Inflammatory macrophage treated with lipopolysaccharide for 4 hours (primary cell): Measurements from ENCODE around the gene MAPK1.
"Not testable (repeated sequence)": the region's sequence is repeated elsewhere in the genome, so short reads cannot be mapped to it uniquely, and the experiment has no call there.

Experiments
- DNase-seq: peaks from one replicate; pipeline ENCODE4 v3.0.0-alpha.2; 2020

MAPK1 gene

GRCh38 chr22:21745948-21746347 lies 121.5 kb downstream of the MAPK1 start:
- DNase-seq: no peak

- not testable (repeated sequence) for DNase-seq
These were observed 122.5 kb downstream of the MAPK1 start for GRCh38 chr22:21744917-21745316.

- no peak for DNase-seq
These were observed 125.7 kb downstream of the MAPK1 start for GRCh38 chr22:21741790-21742189.

GRCh38 chr22:21741059-21741458 lies 126.4 kb downstream of the MAPK1 start:
- DNase-seq: no peak

- DNase-seq: no peak
These were observed 127.5 kb downstream of the MAPK1 start for GRCh38 chr22:21739828-21740377.

- DNase-seq: no peak
These were observed 128.5 kb downstream of the MAPK1 start for GRCh38 chr22:21738966-21739365.

GRCh38 chr22:21738081-21738480 lies 129.4 kb downstream of the MAPK1 start:
- DNase-seq: no peak

- DNase-seq: no peak
These were observed 130.5 kb downstream of the MAPK1 start for GRCh38 chr22:21736948-21737347.

GRCh38 chr22:21736084-21736642 lies 131.3 kb downstream of the MAPK1 start:
- DNase-seq: no peak

GRCh38 chr22:21735200-21736083 lies 132.0 kb downstream of the MAPK1 start, which contains the start of gene YPEL1:
YPEL1 (minus strand) TSS chr22:21735794; CDS start chr22:21710744, 25,050 bp downstream.
- peak; percentile 98 for DNase-seq

- DNase-seq: peak; percentile 41
These were observed 132.8 kb downstream of the MAPK1 start for GRCh38 chr22:21734540-21735199.

GRCh38 chr22:21731503-21731902 lies 135.9 kb downstream of the MAPK1 start:
- DNase-seq: no peak

GRCh38 chr22:21730535-21731308 lies 136.7 kb downstream of the MAPK1 start:
- no peak for DNase-seq

GRCh38 chr22:21729184-21729583 lies 138.3 kb downstream of the MAPK1 start:
- not testable (repeated sequence) for DNase-seq

- no peak for DNase-seq
These were observed 139.2 kb downstream of the MAPK1 start for GRCh38 chr22:21728270-21728669.

- DNase-seq: no peak
These were observed 139.7 kb downstream of the MAPK1 start for GRCh38 chr22:21727768-21728167.

- DNase-seq: no peak
These were observed 140.3 kb downstream of the MAPK1 start for GRCh38 chr22:21727159-21727558.

- DNase-seq: peak; percentile 13
These were observed 140.8 kb downstream of the MAPK1 start for GRCh38 chr22:21726650-21727049.

- DNase-seq: no peak
These were observed 141.3 kb downstream of the MAPK1 start for GRCh38 chr22:21725956-21726649.

GRCh38 chr22:21724496-21724895 lies 142.9 kb downstream of the MAPK1 start:
- DNase-seq: not testable (repeated sequence)

- DNase-seq: not testable (repeated sequence)
These were observed 146.1 kb downstream of the MAPK1 start for GRCh38 chr22:21721195-21721852.
